Tibial artery (tissue), 4 donors: Measurements from ENCODE around the gene PLD5.

Experiments used
- DNase-seq, 2 donors: peaks; one replicate each; pipeline ENCODE4 v3.0.0-alpha.2; 2019
- H3K27ac ChIP-seq, 2 donors: fragments of 200-600 bp; sonication (generic) in 1 of 2; 1 replicate in 1 of 2; 2 replicates in 1 of 2; pipeline ENCODE4 v1.5.1; 2018 to 2019; ENCODE audit warnings: mild to moderate bottlenecking in 1 of 2
- H3K27me3 ChIP-seq, 2 donors: fragments of 200-600 bp; sonication (generic) in 1 of 2; one replicate each; pipeline versions ENCODE4 v1.5.1 to v1.6.0; 2016 to 2019
- H3K36me3 ChIP-seq, 3 donors: fragments of 200-600 bp; sonication (generic) in 2 of 3; one replicate each; pipeline ENCODE4 v1.5.1; 2016 to 2019; ENCODE audit warnings: mild to moderate bottlenecking in 2 of 3
- H3K4me1 ChIP-seq, 4 donors: fragments of 200-600 bp; sonication (generic) in 2 of 4; 1 replicate in 3 of 4; 2 replicates in 1 of 4; pipeline ENCODE4 v1.5.1; 2016 to 2019
- H3K4me3 ChIP-seq, 2 donors: fragments of 200-600 bp; sonication (generic) in 1 of 2; 1 replicate in 1 of 2; 2 replicates in 1 of 2; pipeline ENCODE4 v1.5.1; 2018 to 2019; ENCODE audit warnings: mild to moderate bottlenecking in 2 of 2
- H3K9me3 ChIP-seq, 3 donors: fragments of 200-600 bp; sonication (generic) in 1 of 3; one replicate each; pipeline ENCODE4 v1.5.1; 2016 to 2019
- intact Hi-C: fragments of 100-400 bp; cut with DNase I; formaldehyde crosslinking; loops from one replicate; pipeline ENCODE4 v1.15.0; 2023; ENCODE audit warnings: low total_unique reads
- TF ChIP-seq, protein P1 (sequence below), 2 experiments: fragments of 200-600 bp in 1 of 2; fragments of 450-650 bp in 1 of 2; IDR thresholded peaks; one replicate each; pipeline ENCODE4 v1.5.1; 2017 to 2019; ENCODE audit warnings: antibody characterized with exemption in 2 of 2, mild to moderate bottlenecking in 1 of 2, moderate library complexity in 1 of 2

PLD5 gene

DNA sequence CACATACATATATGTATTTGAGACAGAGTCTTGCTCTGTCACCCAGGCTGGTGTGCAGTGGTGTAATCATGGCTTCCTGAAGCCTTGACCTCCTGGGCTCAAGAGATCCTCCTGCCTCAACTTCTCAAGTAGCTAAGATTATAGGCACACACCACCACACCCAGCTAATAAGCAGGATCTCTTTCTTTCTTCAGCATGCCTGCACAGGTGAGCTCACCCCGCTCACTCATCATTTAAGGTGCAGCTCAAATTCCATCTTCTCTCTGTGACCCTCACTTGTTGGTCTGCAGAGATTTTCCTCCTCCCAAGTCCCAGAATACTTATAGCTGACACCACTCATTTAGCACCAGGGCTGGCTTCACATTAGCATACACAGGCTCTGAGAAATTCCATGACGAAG, 316.5 kb downstream of the PLD5 start:
- H3K9me3 ChIP-seq, result no peaks in the 10 kb centered on the region
- intact Hi-C loops, result no loop called here
- H3K4me1 ChIP-seq, result no peaks in the 10 kb centered on the region
- TF ChIP-seq, protein P1, sequence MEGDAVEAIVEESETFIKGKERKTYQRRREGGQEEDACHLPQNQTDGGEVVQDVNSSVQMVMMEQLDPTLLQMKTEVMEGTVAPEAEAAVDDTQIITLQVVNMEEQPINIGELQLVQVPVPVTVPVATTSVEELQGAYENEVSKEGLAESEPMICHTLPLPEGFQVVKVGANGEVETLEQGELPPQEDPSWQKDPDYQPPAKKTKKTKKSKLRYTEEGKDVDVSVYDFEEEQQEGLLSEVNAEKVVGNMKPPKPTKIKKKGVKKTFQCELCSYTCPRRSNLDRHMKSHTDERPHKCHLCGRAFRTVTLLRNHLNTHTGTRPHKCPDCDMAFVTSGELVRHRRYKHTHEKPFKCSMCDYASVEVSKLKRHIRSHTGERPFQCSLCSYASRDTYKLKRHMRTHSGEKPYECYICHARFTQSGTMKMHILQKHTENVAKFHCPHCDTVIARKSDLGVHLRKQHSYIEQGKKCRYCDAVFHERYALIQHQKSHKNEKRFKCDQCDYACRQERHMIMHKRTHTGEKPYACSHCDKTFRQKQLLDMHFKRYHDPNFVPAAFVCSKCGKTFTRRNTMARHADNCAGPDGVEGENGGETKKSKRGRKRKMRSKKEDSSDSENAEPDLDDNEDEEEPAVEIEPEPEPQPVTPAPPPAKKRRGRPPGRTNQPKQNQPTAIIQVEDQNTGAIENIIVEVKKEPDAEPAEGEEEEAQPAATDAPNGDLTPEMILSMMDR (IDR thresholded peaks at IDR 0.05), result no peak
- no peak overlapping the region for H3K27ac ChIP-seq
- H3K27me3 ChIP-seq, result no peaks in the 10 kb centered on the region
- H3K4me3 ChIP-seq, result no peak overlapping the region
- DNase-seq, result no peak
- no peaks in the 10 kb centered on the region for H3K36me3 ChIP-seq

DNA sequence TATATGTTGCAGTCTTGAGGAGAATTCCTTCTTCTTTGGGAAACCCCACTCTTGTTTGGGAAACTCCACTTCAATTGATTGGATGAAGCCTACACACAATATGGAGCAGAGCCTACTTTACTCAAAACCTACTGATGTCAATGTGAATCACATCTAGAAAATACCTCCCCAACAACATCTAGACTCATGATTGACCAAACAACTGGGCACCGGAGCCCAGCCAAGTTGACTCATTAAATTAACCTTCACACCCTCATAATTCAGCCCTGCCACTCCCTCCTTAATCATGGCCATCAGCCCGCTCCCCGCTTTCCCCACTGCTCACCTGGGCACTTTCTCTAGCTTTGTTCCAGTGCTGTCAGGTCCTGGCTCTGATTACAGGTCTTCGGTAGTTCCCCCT, 317.5 kb downstream of the PLD5 start:
- intact Hi-C loops, result no loop called here
- H3K27ac ChIP-seq, result no peak overlapping the region
- H3K4me1 ChIP-seq, result no peaks in the 10 kb centered on the region
- H3K36me3 ChIP-seq, result no peaks in the 10 kb centered on the region
- H3K9me3 ChIP-seq, result no peaks in the 10 kb centered on the region
- H3K4me3 ChIP-seq, result no peak overlapping the region
- DNase-seq, result no peak
- TF ChIP-seq, protein P1 (IDR thresholded peaks at IDR 0.05), result no peak
- H3K27me3 ChIP-seq, result no peaks in the 10 kb centered on the region

DNA sequence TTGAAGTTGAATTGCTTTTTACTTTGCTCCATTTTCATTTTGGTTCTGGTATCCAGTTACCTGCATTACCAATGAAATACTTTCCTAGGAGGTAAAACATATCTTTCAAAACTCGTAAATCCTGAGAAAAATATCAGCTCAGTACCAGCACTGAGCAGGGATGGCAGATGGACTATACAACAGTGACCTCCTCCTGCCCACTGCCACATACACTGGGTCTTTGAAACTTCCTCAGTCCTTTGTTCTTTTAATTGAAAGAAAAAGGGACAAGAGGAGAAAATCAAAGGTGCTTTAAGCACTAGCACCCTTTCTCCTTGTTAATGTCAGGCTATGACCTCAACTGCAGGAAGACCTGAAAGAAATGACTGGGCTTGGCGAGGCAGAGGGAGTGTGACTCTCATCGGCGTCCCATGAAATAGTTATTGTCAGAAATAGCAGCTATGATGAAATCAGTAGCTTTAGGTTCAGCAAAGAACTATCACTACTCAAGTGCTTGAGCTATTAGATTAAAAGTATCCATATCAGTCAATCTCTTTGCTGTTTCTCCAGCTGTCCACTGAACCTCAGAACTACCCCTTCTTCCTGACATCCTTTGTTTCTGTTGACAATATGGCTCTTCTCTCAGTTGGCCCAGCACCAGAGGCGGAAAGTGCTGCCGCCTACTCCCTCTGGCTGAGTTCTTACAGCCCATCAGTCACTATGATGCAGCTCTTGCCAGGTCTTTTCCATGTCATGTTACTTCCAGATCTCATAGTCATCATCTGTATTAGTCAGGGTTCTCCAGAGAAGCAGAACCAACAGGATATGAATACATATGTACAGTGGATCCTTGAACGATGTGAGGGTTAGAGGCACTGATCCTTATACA, 318.6 kb downstream of the PLD5 start:
- H3K4me3 ChIP-seq, result no peak overlapping the region
- no peaks in the 10 kb centered on the region for H3K9me3 ChIP-seq
- intact Hi-C loops, result no loop called here
- H3K27ac ChIP-seq, result no peak overlapping the region
- TF ChIP-seq, protein P1 (IDR thresholded peaks at IDR 0.05), result no peak
- H3K36me3 ChIP-seq, result no peaks in the 10 kb centered on the region
- DNase-seq, result no peak
- H3K4me1 ChIP-seq, result no peaks in the 10 kb centered on the region
- no peaks in the 10 kb centered on the region for H3K27me3 ChIP-seq

DNA sequence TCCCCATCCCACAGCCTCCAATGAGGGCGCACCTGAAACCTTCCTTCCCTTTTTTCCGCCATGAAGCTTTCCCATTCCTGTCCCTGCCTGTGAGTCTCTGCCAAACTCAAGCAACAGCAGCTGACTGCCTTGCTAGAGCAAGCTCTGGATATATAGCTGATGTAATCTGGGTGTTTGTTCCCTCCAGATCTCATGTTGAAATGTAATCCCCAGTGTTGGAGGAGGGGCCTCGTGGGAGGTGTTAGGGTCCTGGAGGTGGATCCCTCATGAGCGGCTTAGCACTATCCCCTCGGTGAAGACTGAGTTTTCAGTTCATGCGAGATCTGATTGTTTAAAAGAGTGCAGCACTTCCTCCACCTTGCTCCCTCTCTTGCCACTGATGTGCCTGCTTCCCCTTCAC, 321.2 kb downstream of the PLD5 start:
- no peak overlapping the region for H3K4me3 ChIP-seq
- H3K27me3 ChIP-seq, result no peaks in the 10 kb centered on the region
- H3K27ac ChIP-seq, result no peak overlapping the region
- TF ChIP-seq, protein P1 (IDR thresholded peaks at IDR 0.05), result no peak
- no peak for DNase-seq
- intact Hi-C loops, result no loop called here
- no peaks in the 10 kb centered on the region for H3K9me3 ChIP-seq
- H3K36me3 ChIP-seq, result no peaks in the 10 kb centered on the region
- H3K4me1 ChIP-seq, result no peaks in the 10 kb centered on the region

DNA sequence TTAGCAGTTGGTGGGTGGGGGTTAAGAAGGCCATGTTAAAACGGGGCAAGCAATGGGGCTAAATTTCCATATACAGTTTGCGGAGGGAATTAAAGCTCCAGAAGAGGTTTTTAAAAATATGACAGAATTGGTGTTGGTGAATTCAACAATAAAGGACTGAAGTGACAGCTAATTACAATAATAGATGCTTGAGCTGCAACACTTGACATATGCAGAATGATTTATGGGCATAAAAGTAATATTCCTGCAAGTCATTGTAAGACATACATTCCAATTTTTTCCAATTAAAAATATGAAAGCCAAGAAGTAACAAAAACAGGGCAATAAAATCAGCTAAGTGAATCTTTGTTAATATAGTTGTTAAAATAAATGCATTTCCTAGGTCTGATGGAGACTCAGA, 323.4 kb downstream of the PLD5 start:
- TF ChIP-seq, protein P1 (IDR thresholded peaks at IDR 0.05), result no peak
- no peak overlapping the region for H3K27ac ChIP-seq
- no peaks in the 10 kb centered on the region for H3K4me1 ChIP-seq
- H3K27me3 ChIP-seq, result no peaks in the 10 kb centered on the region
- H3K4me3 ChIP-seq, result no peak overlapping the region
- H3K9me3 ChIP-seq, result no peaks in the 10 kb centered on the region
- intact Hi-C loops, result no loop called here
- no peak for DNase-seq
- H3K36me3 ChIP-seq, result no peaks in the 10 kb centered on the region
